Omental fat pad (tissue), 4 donors: Measurements from ENCODE around the gene ALMS1. TPM values are rescaled to one million over a fixed set of nuclear protein-coding genes. Genes with fewer than 3 reads are reported as not detected.
"Not testable (repeated sequence)": the region's sequence is repeated elsewhere in the genome, so short reads cannot be mapped to it uniquely, and the experiment has no call there.

ENCODE experiments used
- ATAC-seq: fragments of 150-250 bp; one replicate; pipeline ENCODE4 v1.9.1; 2016; ENCODE audit warnings: mild to moderate bottlenecking, moderate library complexity; ENCODE audit not compliant: low FRiP score
- DNase-seq: peaks from one replicate; pipeline ENCODE4 v3.0.0-alpha.2; 2019; ENCODE audit warnings: low spot score
- total RNA-seq, 4 donors: library from RNA; depleted of rRNA; stranded (reverse); fragments of >200 nt; gene quantifications; one replicate each; pipeline ENCODE4 v1.1.0, GENCODE V29; 2016
- TF ChIP-seq, protein P1 (sequence below), 3 donors: fragments of 450-650 bp; IDR thresholded peaks; one replicate each; pipeline ENCODE4 v1.5.1; 2016 to 2017; ENCODE audit warnings: antibody characterized with exemption in 3 of 3, mild to moderate bottlenecking in 3 of 3, moderate library complexity in 2 of 3

ALMS1 gene
- total RNA-seq, 4 donors from 2014 or later, result 18.9 to 36.1 (median 23.8) TPM

DNA sequence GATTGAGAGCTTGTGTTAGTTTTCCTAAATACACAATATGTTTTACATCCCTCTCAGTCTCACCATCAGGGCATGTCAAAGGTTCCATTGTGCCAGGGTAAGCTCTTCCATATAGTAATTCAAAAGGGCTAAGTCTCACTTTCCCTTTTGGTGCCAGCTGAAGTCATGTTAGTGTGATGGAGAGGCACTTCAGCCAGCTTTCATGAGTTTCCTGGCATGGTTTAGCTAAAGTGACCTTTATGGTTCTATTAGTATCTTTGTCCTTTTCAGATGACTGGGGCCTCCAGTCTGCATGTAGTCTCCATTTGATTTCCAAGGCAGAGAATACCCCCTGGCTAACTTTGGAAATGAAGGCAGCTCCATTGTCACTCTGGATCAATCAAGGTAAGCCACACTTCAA lies 229.4 kb downstream of the ALMS1 start:
- ATAC-seq (no peak), DNase-seq (no peak)
- TF ChIP-seq, protein P1, sequence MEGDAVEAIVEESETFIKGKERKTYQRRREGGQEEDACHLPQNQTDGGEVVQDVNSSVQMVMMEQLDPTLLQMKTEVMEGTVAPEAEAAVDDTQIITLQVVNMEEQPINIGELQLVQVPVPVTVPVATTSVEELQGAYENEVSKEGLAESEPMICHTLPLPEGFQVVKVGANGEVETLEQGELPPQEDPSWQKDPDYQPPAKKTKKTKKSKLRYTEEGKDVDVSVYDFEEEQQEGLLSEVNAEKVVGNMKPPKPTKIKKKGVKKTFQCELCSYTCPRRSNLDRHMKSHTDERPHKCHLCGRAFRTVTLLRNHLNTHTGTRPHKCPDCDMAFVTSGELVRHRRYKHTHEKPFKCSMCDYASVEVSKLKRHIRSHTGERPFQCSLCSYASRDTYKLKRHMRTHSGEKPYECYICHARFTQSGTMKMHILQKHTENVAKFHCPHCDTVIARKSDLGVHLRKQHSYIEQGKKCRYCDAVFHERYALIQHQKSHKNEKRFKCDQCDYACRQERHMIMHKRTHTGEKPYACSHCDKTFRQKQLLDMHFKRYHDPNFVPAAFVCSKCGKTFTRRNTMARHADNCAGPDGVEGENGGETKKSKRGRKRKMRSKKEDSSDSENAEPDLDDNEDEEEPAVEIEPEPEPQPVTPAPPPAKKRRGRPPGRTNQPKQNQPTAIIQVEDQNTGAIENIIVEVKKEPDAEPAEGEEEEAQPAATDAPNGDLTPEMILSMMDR (IDR thresholded peaks at IDR 0.05), result no peak

DNA sequence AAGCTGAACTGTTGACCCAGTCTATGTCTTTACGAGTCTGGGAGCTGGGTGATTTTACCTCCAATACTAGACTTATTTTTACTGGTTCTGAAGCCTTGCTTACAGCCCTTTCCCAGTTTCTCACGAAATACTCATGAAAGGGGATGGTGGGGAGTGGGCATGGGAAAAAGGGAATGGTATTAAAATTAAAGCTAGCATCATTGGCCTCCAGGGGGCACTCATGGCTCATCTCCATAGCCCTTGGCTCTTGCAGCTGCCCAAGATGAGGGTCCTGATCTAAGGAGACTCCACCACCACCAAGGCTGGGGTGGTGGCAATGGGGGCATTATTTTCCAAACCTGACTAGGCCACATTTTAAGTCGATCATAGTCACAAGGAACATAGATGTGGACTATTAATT lies 234.3 kb downstream of the ALMS1 start:
- DNase-seq, ATAC-seq: not testable (repeated sequence)

DNA sequence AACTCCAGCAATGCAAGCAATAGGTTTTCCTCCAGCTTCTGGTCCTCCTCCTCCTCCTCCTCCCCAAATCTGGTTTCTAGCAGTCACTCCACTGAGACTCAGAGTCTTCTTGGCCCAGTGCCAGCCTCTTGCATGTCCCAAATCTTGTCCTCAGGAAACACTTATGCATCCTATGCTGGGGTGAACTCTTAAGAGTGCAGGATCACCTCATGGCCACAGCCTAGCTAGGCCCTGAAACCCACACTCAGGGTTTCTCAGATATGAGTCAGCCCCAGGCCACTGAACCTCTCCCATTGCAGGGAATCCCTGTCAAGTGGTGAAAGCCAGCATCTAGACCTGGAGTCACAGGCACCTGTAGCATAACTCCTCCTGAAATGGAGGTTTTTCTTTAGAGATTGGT lies 238.4 kb downstream of the ALMS1 start:
- ATAC-seq, DNase-seq: not testable (repeated sequence)

DNA sequence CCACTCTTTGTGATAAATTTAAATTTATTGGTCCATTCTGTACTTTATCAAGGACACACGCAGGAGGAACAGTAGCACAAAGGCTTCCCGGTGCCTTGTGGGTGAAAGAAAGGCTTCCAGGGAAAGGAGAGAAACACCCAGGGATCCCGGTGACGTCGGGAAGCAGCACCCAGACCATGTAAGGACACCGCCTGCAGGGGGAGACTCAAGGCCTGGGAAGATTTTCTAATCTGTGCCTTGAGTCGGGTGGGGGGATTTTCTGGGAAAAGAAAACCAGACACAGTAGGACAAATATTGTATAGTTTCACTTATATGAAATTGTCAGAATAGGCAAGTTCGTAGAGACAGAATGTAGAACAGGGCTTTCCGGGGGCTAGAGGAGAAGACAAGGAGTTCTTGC lies 239.0 kb downstream of the ALMS1 start:
- not testable (repeated sequence) for ATAC-seq, DNase-seq

DNA sequence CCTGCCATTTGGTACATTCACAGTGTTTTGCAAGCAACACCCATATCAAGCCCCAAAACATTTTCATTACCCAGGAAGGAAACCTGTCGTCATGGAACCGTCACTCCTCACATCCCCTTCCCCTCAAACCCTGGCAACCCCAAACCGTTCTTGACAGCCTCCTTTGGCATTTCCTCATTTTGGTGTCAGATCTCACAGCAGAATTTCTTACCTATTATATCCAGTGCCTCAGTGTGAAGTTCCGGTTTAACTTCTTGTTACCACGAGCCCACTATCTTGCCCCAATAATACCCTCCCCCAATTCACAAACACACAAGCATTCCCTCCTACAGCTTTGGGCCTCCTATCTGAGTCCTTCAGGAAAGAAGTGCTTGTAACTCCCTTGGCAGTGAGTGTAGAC lies 240.6 kb downstream of the ALMS1 start:
- not testable (repeated sequence) for ATAC-seq, DNase-seq

DNA sequence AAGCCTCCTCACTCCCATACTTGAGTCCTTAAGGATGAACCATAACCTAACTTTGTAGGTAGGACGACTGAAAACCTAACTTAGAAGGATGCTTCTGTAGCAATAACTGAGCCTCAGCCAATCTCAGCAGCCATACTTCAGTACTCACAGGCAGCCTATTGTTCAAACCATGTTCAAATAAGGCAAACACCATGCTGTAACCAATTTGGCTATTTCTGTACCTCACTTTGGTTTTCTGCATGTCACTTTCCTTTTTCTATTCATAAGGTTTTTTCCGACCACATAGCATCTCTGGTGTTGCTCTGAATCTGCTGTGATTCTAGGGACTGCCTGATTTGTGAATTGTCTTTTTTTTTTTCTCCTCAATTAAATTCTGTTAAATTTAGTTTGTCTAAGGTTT lies 242.9 kb downstream of the ALMS1 start:
- ATAC-seq, DNase-seq: not testable (repeated sequence)

DNA sequence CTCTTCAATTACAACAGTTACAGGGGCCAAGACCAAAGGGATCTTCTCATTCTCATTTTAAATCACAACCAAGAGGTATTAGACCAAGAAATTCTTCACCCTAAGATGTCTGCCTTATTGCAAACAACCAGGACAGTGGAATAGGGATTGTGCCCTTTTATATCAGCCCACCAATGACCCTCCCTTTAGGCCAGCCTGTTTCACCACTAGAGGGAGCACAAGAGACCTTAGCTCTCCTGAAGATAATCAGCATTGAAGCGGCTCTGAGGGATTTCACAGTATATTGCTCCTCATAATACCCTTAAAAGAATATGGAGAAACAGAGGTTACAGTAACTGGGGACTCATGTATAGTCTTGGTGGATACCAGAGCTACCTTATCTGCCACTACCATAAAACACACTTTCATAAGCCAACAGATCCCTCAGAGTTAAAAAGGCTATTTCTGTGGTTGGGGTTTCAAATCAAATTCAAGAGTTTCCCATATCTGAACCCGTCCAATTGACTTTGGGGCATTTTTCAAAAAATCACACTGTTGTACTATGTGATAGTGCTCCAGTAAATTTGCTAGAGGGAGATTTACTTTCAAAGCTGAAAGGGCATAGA lies 245.1 kb downstream of the ALMS1 start:
- DNase-seq, ATAC-seq: not testable (repeated sequence)

DNA sequence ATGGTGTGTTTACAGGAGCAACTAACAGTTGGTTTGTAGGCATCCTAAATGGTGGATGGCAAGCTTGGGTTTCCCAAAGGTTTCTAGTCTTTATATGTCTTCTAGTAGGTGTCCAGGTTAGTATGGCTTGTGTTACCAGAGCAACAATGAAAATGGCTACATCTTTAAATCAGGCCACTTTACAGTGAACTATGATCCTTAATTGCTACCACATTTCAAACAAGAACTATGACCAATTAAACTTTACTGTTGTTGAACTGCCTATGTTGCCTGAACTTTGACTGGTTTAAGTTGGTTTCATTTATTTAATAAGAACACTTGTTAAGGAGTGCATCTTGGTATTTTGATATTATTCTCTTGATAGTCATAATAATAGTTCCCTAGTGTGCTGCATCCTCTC lies 251.3 kb downstream of the ALMS1 start:
- ATAC-seq, DNase-seq: not testable (repeated sequence)

DNA sequence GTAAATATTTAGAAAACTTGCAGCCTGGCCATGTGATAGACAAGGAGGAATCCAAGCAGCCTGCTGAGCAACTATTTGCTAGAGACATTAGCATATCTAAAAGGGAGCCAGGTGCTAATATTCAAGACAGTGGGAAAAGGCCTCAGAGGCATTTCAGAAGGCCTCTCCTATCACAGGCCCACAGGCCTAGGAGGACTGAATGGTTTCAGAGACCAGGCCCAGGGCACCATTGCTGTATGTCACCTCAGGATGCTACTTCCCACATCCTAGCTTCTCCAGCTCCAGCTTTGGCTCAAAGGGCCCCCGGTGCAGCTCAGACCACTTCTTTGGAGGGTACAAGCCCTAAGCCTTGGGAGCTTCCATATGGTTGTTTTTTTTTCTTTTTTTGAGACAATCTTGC lies 252.8 kb downstream of the ALMS1 start:
- DNase-seq (no peak), ATAC-seq (no peak)
- TF ChIP-seq, protein P1 (IDR thresholded peaks at IDR 0.05), result no peak

DNA sequence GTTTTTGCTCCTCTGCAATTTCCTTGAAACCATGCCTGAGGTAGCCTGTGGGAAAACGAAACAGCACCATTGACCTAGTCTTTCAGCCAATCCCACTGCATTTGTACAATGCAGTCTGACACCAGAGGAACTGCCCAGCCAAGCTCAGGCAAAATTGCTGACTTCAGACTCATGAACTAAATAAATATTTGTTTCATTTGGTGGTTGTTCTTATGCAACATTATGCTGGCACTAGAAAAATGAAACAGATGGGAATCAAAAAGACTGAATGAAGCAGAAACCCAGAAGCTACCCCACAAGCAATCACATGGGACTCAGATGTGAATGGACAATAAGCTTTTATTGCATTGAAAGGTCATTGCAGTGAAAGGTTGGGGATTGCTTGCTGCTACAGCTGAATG lies 254.9 kb downstream of the ALMS1 start:
- no peak for DNase-seq
- TF ChIP-seq, protein P1 (IDR thresholded peaks at IDR 0.05), result no peak
- no peak for ATAC-seq

DNA sequence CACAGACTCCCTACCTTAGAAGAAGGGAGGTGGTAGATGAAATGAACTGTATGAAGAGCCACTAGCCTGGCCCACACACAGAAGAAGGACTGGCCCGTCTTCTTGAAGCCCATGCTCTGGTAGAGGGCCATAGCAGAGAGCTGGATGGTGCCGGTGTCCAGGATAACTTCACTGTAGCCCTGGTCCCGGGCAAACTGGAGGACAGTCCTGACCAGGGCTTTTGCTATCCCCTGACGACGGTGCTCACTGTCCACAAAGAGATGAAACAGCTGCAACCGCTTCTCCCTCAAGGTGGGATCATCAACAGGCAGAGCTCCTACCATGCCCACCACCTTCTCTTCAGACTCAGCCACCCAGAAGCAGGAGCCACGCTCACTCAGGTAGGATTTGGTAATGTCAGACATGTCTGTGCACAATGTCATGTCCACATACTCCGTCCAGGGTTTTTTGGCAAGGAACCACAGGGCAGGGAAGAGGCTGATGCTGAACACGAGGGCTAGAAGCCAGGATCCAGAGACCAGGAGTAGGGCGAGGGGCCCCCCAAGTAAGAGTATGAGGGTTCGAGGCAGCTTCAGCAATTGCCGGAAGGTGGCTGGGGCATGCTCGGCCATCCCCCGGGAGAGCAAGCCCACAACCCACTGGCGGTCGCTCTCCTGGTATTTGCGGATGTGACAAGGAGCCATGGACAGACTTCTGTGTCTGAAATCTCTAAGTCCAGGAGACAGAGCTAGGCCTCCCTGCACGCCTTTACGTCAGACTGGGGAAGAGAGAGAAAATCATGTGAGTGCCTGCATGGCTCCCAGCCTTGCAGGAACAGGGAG lies 255.5 kb downstream of the ALMS1 start:
- TF ChIP-seq, protein P1 (IDR thresholded peaks at IDR 0.05), result no peak
- no peak for DNase-seq
- no peak for ATAC-seq
